ENCODE measurements around the gene PPP1R12B.

GRCh38 chr1:202361701-202362100 is 13.2 kb downstream of the PPP1R12B start:
- TF ChIP-seq EZH2 (IDR thresholded peaks at IDR 0.05; ENCODE audit: borderline replicate concordance): no peak
- TF ChIP-seq EZH2phosphoT487 (IDR thresholded peaks at IDR 0.05; ENCODE audit: low read depth, severe bottlenecking, unreplicated experiment): no peak
